Breast epithelium (tissue), 3 donors: ENCODE results near the gene PLCH1.

Source experiments
- CTCF ChIP-seq, 3 donors: fragments of 450-650 bp; IDR thresholded peaks; one replicate each; pipeline ENCODE4 v1.5.1; 2016 to 2017; ENCODE audit warnings: antibody characterized with exemption in 3 of 3, mild to moderate bottlenecking in 3 of 3, moderate library complexity in 3 of 3
- POLR2A ChIP-seq: fragments of 450-650 bp; IDR thresholded peaks from one replicate; pipeline ENCODE4 v1.6.1; 2016; ENCODE audit warnings: antibody characterized with exemption, mild to moderate bottlenecking, moderate library complexity
- POLR2AphosphoS5 ChIP-seq, 3 donors: sonication (generic); formaldehyde crosslinking; IDR thresholded peaks; one replicate each; pipeline ENCODE4 v1.6.1; 2017; ENCODE audit warnings: antibody characterized with exemption in 3 of 3

- TF ChIP-seq CTCF (IDR thresholded peaks at IDR 0.05) = no peak
- no peak for TF ChIP-seq POLR2A
- TF ChIP-seq POLR2AphosphoS5 (IDR thresholded peaks at IDR 0.05) = no peak
Measured at GRCh38 chr3:155744010-155744625, 753 bp downstream of the PLCH1 start.
